Stimulated activated CD4-positive, alpha-beta T cell treated with anti-CD3 and anti-CD28 coated beads, Interleukin-1b, Interleukin-23, amount 100 ng/mL, for 24 hours (primary cell): ENCODE data around the gene CSF2.

Source experiments
- DNase-seq, 4 experiments: peaks; one replicate each; pipeline ENCODE4 v3.0.0-alpha.2; 2020; ENCODE audit warnings: low read depth in 4 of 4, low spot score in 1 of 4

Gene CSF2

GRCh38 chr5:132073231-132074013, at the start of gene CSF2:
Gene CSF2 (plus strand): TSS chr5:132073789. CDS start chr5:132073824, 35 bp downstream.
- DNase-seq = no peak

- DNase-seq = no peak
Observed at GRCh38 chr5:132024117-132024435, 49.5 kb upstream of the CSF2 start.

GRCh38 chr5:132024789-132025402, 48.7 kb upstream of the CSF2 start:
- no peak for DNase-seq

GRCh38 chr5:132025403-132025971, 48.1 kb upstream of the CSF2 start:
- DNase-seq = no peak

DNA sequence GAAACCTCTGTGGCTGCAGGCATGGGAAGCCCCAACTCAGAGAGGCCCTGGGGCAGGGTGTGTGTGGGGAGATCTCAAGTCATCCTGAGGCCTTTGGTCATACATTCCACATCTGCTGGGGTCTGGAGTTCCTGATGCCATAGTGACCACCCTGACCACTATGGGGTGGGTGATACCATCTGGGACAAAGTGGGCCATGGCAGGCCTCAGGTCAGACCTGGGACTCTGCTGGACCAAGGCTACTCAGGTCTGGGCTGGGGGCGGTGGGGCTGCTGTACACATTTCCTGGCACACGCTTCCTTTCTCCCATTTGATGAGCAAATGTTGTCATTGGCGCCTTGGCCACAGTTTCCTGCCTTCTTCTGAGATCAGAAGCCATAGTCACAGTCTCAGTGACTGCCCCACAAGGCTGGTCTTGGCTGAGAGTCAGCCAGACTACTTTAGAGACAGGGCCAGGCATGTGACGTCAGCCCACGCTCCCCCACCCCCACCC, 47.0 kb upstream of the CSF2 start:
- DNase-seq = no peak

- no peak for DNase-seq
Observed at GRCh38 chr5:132027027-132027426, 46.6 kb upstream of the CSF2 start.

DNA sequence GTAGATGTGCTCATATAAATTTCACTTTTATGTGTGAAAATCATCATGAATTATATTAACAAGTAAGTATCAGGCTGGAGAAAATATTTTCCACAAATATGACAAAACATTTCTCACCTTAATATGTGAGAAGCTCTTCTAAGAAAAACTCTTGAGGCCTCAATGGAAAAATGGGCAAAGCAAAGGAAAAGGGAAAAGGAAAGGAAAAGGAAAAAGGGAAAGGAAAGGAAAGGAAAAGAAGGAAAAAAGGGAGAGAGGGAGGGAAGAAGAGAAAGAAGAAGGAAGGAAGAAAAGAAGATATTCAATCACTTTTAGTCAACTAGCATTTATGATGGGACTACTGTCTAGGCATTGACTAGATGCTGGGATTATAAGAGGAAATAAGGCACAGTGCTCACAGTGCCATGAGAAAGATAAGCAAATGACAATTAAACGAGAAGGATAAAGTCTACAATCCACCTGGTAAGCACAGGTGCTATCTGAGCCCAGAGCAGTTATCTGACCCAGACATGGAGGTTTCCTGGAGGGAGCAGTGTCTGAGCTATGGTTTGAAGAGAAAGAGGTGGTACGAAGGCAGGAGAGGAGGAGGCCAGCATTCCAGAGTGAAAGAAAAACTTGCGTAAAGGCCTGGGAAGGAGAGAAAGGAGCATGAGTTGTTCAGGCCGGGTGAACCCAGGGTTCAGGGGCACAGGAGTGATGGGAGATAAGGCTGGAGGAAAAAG, 43.8 kb upstream of the CSF2 start:
- DNase-seq = no peak

- DNase-seq = no peak
Observed at GRCh38 chr5:132030610-132031009, 43.0 kb upstream of the CSF2 start.

- DNase-seq = no peak
Observed at GRCh38 chr5:132032196-132032595, 41.4 kb upstream of the CSF2 start.

- no peak for DNase-seq
Observed at GRCh38 chr5:132033122-132033521, 40.5 kb upstream of the CSF2 start.

GRCh38 chr5:132037353-132037752, 36.2 kb upstream of the CSF2 start:
- no peak for DNase-seq

DNA sequence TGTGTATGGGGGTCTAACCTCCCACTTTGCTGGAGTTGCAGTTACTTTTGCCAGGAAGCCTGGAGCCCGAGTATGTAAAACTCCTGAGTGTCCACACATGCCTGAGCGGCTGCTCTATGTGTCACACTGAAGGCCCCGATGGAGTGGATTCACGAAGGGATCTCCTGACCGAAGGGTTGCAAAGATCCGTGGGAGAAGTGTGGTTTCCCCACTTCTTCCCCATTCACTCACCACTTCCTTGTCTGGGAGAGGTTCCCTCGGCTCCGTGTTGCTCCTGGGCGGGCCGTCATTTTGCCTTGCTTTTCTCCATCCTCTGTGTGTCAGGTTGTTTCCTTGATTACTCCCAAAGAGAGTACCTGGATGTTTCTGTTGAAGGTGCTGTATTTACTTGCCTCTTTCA, 29.4 kb upstream of the CSF2 start:
- no peak for DNase-seq

- DNase-seq = no peak
Observed at GRCh38 chr5:132046880-132047299, 26.7 kb upstream of the CSF2 start.

GRCh38 chr5:132049093-132049492, 24.5 kb upstream of the CSF2 start:
- no peak for DNase-seq

- DNase-seq = no peak
Observed at GRCh38 chr5:132049559-132049958, 24.0 kb upstream of the CSF2 start.

DNA sequence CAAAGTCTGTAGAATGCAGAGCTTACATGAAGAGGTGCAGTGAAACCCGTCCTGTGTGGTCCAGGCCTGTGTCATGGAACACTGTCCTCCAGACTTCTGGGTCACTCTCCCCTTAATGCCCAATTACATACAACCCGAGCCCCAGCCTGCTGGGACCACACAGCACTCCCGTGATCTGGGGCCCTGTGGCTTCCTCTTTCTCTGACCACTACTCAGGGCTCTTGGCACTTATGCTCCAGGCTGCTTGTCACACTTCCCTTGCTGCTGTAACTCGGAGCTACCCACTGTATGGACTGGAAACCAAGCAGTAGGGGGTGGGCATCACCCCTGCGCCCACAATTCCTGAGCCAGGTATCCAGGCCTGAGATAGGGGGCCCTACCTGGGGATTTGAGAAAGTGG, 23.5 kb upstream of the CSF2 start:
- no peak for DNase-seq

GRCh38 chr5:132050661-132051552, 22.7 kb upstream of the CSF2 start:
- no peak for DNase-seq

DNA sequence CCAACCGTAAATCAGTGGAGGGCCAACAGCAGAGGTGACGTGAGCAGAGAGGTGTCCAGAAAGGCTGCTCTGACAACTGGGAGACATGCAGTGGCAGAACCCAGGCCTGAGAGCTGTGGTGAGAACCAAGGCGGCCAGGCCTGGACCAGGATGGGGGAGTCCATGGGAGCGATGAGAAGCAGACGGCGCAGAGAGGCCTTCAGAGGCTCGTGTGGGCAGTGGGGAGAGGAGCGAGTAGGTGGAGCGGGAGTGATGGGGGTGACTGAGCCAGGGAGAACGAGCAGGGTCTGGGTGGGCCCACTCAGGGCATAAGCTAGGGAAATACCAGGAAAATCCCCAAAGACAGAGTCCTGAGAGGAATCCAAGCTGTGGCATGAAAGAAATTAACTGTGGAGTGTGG, 21.1 kb upstream of the CSF2 start:
- no peak for DNase-seq

DNA sequence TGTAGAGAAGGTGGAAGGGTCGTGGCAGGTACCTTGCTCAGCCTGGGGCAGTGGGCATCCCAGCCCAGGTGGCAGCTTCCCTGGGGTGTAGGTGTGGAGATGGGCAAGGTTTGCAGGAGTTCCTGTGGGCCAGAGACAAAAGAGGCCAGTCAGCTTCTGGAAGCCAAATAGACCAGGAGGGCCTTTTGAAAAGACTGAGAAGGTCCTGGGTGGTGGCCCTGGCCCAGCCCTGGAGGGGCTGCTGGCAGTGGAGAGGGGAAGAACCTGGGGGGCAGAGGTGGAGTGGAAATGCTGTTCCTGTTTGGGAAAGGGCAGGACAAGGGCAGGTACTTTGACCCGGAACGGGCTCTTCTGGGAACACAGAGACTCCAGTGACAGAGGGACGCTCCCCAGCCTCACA, 20.1 kb upstream of the CSF2 start:
- no peak for DNase-seq

GRCh38 chr5:132054031-132054696, 19.4 kb upstream of the CSF2 start:
- no peak for DNase-seq
